ENCODE measurements around the gene DCLK2. TPM values are rescaled to one million over a fixed set of nuclear protein-coding genes. Genes with fewer than 3 reads are reported as not detected.

DCLK2 gene
- total and polyA plus RNA-seq, 2 of the 13 experiments (the other 11 are each of a cell fraction or from before 2014, with no cell fraction given): not detected

- no peaks in the 10 kb centered on the region for H4K20me1 ChIP-seq (ENCODE audit: insufficient read depth, low read length)
These were observed 159.0 kb downstream of the DCLK2 start for GRCh38 chr4:150237110-150237872.

More at GRCh38 chr4:150237110-150237872, 159.0 kb downstream of the DCLK2 start:
- no TSS peak for BruUV-seq (replicated peaks)
- in situ Hi-C loops (cut with HindIII; ENCODE audit: extremely low pct_ligation_motif_present, low pct_unique_long_range_greater_than_20kb): no loop called here
- Histone ChIP-seq H3K9me3 (ENCODE audit: low read length) (no peaks in the 10 kb centered on the region), H3K27ac (ENCODE audit: extremely low read length, insufficient read depth, low read length) (no peak overlapping the region), H3K27me3 (ENCODE audit: control insufficient read depth in 1 of 2, insufficient read depth in 2 of 2, low read length in 2 of 2) (peaks cover 0 to 9% of the 10 kb centered on the region in 2 experiments; a peak in 2 of 5 replicates), H3K4me2 (ENCODE audit: low read depth, low read length) (no peak overlapping the region), H3K79me2 (ENCODE audit: insufficient read depth, low read length) (no peaks in the 10 kb centered on the region), H3K4me3 (replicated peaks in 1 of 3; ENCODE audit: insufficient read depth in 1 of 3, low read depth in 2 of 3, low read length in 3 of 3) (no peak overlapping the region), H3K36me3 (replicated peaks in 1 of 2; ENCODE audit: control insufficient read depth in 1 of 2, insufficient read depth in 2 of 2, low read length in 2 of 2) (no peaks in the 10 kb centered on the region), H3K9ac (ENCODE audit: insufficient read depth, low read depth, low read length) (no peak overlapping the region), H2AFZ (ENCODE audit: low read length) (no peak overlapping the region), H3K4me1 (ENCODE audit: insufficient read depth, low read length) (no peaks in the 10 kb centered on the region)
- TF ChIP-seq SALL1 (CRISPR knock-in tag; IDR thresholded peaks at IDR 0.05): no peak
- TF ChIP-seq PAXIP1 (CRISPR knock-in tag; conservative IDR thresholded peaks at IDR 0.05): no peak
- no peak for TF ChIP-seq ZNF251 (CRISPR knock-in tag; IDR thresholded peaks at IDR 0.05)
- TF ChIP-seq, protein P1, sequence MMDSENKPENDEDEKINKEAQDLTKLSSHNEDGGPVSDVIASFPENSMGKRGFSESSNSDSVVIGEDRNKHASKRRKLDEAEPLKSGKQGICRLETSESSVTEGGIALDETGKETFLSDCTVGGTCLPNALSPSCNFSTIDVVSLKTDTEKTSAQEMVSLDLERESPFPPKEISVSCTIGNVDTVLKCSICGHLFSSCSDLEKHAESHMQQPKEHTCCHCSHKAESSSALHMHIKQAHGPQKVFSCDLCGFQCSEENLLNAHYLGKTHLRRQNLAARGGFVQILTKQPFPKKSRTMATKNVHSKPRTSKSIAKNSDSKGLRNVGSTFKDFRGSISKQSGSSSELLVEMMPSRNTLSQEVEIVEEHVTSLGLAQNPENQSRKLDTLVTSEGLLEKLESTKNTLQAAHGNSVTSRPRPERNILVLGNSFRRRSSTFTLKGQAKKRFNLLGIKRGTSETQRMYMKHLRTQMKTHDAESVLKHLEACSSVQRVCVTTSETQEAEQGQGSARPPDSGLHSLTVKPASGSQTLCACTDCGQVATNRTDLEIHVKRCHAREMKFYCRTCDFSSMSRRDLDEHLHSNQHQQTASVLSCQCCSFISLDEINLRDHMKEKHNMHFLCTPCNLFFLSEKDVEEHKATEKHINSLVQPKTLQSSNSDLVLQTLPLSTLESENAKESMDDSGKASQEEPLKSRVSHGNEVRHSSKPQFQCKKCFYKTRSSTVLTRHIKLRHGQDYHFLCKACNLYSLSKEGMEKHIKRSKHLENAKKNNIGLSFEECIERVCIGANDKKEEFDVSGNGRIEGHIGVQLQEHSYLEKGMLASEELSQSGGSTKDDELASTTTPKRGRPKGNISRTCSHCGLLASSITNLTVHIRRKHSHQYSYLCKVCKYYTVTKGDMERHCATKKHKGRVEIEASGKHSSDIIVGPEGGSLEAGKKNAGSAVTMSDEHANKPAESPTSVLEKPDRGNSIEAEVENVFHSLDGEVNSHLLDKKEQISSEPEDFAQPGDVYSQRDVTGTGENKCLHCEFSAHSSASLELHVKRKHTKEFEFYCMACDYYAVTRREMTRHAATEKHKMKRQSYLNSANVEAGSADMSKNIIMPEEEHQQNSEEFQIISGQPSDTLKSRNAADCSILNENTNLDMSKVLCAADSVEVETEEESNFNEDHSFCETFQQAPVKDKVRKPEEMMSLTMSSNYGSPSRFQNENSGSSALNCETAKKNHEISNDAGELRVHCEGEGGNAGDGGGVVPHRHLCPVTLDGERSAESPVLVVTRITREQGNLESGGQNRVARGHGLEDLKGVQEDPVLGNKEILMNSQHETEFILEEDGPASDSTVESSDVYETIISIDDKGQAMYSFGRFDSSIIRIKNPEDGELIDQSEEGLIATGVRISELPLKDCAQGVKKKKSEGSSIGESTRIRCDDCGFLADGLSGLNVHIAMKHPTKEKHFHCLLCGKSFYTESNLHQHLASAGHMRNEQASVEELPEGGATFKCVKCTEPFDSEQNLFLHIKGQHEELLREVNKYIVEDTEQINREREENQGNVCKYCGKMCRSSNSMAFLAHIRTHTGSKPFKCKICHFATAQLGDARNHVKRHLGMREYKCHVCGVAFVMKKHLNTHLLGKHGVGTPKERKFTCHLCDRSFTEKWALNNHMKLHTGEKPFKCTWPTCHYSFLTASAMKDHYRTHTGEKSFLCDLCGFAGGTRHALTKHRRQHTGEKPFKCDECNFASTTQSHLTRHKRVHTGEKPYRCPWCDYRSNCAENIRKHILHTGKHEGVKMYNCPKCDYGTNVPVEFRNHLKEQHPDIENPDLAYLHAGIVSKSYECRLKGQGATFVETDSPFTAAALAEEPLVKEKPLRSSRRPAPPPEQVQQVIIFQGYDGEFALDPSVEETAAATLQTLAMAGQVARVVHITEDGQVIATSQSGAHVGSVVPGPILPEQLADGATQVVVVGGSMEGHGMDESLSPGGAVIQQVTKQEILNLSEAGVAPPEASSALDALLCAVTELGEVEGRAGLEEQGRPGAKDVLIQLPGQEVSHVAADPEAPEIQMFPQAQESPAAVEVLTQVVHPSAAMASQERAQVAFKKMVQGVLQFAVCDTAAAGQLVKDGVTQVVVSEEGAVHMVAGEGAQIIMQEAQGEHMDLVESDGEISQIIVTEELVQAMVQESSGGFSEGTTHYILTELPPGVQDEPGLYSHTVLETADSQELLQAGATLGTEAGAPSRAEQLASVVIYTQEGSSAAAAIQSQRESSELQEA (CRISPR knock-in tag; IDR thresholded peaks at IDR 0.05; ENCODE audit: not compliant biosample characterization): no peak
- no peak for TF ChIP-seq ZNF629 (CRISPR knock-in tag; conservative IDR thresholded peaks at IDR 0.05)
- TF ChIP-seq ZFP37 (CRISPR knock-in tag; IDR thresholded peaks at IDR 0.05; ENCODE audit: borderline replicate concordance): no peak
- no peak for TF ChIP-seq ATF4 (CRISPR knock-in tag; IDR thresholded peaks at IDR 0.05)
- TF ChIP-seq HMG20B (CRISPR knock-in tag; conservative IDR thresholded peaks at IDR 0.05): no peak
- TF ChIP-seq KLF9 (CRISPR knock-in tag; IDR thresholded peaks at IDR 0.05; ENCODE audit: low read depth): no peak
- TF ChIP-seq ATF3 (CRISPR knock-in tag; IDR thresholded peaks at IDR 0.05): no peak
- no peak for TF ChIP-seq CBFB (CRISPR knock-in tag; IDR thresholded peaks at IDR 0.05)
- POLR2A ChIA-PET: no interaction called here
- ATAC-seq: no peak
- 29% methylated on average over 6 of the region's 6 CpGs for WGBS (ENCODE audit: low lambda C conversion rate)
- FAIRE-seq: no peak
- DNase-seq (ENCODE audit: low spot score): no peak
- intact Hi-C loops (cut with micrococcal nuclease; ENCODE audit: unreplicated experiment): no loop called here
- CTCF ChIA-PET (ENCODE audit: low intra/inter-chr PET ratio, low total read pairs): no interaction called here
